Measurements from ENCODE around the gene CDK14.
A peak's percentile ranks its signal among the peaks of the same experiment; 100 is the strongest.

CDK14 gene

DNA sequence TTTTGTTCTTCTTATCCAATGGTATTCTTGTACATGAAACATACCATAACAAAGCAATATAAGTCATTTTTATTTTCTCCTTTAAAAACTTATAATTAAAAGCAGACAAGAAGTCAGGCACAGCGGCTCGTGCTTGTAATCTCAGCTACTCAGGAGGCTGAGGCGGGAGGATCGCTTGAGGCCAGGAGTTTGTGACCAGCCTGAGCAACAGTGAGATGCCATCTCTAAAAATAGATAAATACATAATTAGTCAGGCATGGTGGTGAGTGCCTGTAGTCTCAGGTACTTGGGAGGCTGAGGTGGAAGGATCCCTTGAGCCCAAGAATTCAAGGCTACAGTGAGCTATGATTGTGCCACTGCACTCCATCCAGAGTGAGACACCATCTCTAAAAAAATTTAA, 473.0 kb downstream of the CDK14 start:
- DNase-seq = no peak

- DNase-seq = no peak
Observed at GRCh38 chr7:91079487-91079886, 483.4 kb downstream of the CDK14 start.

DNA sequence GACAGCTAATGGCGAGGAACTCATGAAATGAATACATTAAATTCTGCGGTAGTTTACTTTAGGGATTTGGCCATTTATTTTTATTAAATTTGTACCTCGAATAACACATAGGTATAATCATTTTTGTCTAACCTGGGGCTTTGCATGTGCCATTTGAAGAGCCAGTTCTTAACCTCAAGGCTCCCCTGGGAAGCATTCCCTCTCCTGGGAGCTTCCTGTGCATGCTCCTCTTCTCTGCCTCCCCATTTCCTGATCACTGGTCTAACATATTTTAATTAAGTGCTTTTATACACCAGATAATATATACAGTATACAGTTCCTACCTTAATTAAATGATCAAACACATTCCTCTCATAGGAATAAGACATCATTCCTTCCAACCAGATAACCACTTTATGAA, 484.2 kb downstream of the CDK14 start:
- DNase-seq = no peak

DNA sequence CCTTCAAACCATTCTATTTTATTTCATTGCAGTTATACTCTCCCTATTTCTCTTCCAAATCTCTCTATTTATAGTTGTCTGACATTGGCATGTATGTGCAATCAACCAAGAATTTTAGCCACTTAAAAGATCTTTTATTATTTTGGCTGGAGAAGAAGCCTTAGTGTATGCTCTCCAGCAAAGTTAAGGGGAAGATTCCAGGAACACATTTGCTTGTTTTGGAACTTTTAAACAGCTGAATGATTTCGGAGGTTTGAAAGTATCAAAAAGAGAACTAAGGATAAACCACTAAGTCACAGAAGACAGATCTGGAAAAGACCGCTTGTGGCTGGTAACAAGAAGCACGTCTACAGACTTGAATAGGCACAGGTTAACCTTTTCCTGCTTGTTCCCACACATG, 485.9 kb downstream of the CDK14 start:
- no peak for DNase-seq

- DNase-seq = peak; percentile 8 to 35
Observed at GRCh38 chr7:91082852-91083495, 486.9 kb downstream of the CDK14 start.

DNA sequence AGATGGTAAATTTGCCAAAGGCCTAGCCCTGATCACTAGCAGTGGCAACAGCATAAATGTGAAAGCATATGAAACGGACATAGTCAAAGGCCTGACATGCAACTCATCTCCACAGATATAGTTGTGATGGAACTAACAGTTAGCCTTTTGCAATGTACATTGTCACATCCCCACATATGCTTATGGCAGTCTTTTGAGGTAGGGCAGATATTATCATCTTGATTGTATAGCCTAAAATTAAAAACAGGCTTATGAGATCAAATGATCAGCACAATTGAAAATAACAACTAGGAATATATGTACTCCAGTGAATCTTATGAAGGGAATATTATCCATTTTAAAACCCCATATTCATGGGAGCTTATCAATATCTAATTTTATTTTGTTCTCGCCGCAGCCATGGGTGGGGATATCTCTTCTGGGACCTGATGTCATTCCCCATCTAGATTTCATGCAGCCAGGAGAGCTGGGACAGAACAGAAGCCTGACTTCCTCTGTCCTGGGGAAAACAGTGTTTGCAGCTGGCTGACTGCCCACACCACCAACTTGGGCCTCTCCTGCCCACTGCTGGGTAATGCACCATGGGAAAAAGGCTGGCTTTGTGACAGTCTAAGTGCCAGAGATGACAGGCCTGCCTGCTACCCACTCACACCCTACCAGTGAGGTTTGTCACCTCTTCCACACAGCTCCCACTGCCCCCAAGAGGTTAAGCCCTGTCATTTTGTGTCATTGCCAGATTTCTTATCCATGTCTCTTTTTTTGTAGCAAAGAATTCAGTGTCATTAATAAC, 487.9 kb downstream of the CDK14 start:
- peak; percentile 10 to 50 for DNase-seq

GRCh38 chr7:91085175-91085574, 489.1 kb downstream of the CDK14 start:
- DNase-seq = no peak

DNA sequence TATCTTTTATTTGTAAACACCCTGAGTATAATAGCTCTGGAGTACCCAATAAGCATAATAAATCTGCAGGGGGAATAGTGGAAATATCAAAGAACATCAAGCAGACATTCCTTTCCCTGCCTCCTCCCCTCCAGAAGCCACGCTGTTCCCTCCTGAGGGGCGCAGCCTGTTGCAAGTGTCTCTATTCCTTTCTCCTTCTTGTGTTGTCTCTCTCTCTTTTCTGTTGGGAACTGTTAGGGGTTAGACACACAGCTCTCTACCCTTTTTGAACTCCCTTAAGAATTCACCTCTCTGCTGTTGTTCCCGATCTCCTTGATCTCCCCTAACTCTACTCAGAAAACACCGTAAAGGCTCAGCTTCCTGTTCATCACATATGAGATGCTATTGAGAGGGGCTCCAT, 490.1 kb downstream of the CDK14 start:
- DNase-seq = no peak

DNA sequence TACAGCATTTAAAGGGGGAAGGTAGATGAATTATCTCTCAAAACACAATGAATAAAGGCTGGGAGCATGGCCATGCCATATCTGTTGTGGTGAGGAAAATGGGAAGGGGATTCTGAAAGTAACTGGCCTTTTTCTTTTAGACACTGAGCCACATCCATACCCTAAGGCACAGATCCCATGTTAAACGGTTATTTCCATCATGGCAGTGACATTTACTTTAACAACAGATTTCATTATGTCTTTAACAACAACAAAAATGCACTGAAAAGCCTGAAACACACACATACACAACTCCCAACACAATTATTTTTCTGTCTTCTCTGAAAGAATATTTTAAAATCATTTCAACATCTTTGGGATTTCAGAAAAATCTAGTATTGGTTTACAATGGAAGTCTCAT, 492.0 kb downstream of the CDK14 start:
- no peak for DNase-seq

DNA sequence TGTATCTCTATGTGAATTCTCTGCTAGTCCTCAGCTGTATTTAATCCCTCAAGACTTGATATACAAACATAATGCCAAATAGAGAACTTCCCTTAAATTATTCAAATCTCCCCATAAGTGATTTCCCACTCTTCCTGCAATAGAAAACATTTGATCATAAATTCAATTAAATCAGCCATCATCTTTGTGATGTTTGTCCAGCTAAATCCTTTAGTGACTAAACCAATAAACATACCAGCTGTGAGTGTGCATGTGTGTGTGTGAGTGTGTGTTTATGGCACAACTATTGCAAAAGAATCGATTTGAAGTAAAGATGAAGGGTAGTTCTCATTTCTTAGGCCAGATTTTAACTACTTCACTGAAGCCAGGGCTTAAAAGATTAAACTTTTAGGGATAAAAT, 492.6 kb downstream of the CDK14 start:
- DNase-seq = no peak

DNA sequence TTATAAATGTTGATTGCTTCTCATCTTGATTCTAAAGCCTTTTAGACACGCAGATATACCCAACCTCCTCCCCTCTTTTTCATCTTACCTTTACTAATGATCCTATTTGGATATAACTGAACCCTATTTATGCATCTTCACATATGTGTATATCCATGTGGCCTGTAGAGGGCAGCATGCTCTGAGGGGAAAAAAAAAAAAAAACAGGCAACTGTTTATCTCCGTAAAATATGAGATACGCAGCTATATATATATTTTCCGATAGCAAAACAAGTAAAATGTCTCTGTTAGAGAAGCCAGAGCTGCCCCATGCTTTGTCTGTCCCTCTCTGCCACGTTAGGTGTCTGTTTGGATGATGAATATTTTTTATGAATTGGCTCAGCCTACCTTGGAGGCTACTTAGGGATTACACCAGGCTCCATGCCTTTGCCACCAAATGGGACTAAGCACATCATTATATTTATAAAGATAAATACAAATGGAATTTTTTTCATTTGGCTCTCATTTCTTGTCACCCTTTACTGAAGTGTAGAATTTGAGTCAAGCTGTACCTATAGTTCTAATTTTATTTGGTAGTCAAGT, 493.4 kb downstream of the CDK14 start:
- DNase-seq = peak; percentile 14 to 49

GRCh38 chr7:91090684-91091083, 494.6 kb downstream of the CDK14 start:
- DNase-seq = no peak

DNA sequence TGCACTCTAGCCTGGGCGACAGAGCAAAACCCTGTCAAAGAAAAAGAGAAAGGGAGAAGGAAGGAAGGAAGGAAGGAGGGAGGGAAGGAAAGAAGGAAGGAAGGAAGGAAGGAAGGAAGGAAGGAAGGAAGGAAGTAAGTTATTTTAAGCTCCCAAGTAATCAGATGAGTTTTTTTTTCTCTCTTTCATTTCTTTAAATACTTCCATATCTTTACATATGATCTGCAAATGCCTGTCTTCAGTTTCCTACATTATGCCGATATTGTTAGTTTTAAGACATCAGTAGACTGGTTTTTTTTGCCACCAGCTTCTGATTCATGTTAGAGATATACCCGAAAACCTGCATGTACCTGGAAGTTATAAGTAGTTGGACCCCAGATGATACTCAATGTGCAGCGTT, 495.5 kb downstream of the CDK14 start:
- no peak for DNase-seq

DNA sequence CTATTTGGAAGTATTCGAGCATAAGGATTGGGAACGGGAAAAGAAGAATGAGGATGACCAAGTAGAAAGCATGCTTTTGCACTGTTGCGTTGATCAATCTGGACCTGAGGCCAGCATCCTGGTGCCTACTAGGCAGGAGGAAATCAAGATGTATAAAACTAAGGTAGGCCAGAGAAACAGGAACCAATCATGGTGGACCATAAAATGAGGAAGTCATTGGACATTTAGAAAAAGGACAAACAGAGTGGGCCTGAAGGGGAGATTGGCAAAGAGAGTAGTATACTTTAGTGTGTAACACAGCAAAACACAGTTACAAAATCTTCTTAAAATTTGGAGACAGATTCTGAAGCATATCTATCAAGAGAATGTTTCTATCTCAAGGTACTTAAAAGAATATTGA, 497.1 kb downstream of the CDK14 start:
- DNase-seq = no peak

- DNase-seq = no peak
Observed at GRCh38 chr7:91098566-91098965, 502.4 kb downstream of the CDK14 start.

- no peak for DNase-seq
Observed at GRCh38 chr7:91103363-91103762, 507.2 kb downstream of the CDK14 start.

GRCh38 chr7:91107460-91107859, 511.3 kb downstream of the CDK14 start:
- no peak for DNase-seq

- no peak for DNase-seq
Observed at GRCh38 chr7:91109200-91109599, 513.1 kb downstream of the CDK14 start.

DNA sequence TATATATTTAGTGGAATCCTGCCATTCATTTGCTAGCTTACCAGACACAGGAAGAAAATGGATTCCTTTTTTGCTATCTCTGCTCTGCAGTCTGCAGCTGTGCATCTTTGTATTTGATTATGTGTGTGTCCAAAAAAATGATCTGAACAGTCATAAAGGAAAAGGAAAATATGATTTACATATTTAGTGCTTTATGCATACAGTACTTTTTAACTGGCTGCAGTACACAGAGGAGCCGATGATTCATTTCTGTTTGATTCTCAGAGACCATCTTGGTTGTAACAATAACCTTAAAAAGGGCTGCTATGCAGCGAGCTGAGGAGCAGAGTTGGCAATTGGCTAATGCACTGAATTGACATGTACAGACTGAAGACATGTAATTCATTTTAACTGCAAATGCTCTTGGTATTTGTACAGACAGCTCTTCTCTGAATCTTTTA, 516.8 kb downstream of the CDK14 start:
- DNase-seq = no peak

GRCh38 chr7:91114232-91114631, 518.1 kb downstream of the CDK14 start:
- no peak for DNase-seq

GRCh38 chr7:91126762-91127161, 530.6 kb downstream of the CDK14 start:
- no peak for DNase-seq

DNA sequence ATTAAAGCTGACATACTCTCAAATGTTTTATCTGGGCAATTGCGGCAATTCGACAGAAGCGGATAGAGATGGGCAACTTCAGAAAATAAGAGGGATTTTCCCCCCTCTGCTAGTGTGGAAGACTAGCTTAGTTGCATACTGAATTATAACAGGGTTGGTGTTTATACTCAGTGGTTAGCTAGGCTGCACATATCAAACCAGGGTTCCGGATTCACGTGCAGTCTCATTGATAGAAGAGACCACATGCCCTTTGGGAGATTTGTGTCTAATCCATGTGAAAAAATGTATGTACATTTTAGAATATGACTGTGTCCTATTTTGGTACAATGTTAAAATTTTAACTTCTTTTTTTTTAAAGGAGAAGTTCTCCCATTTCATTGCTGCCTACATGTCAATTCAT, 531.2 kb downstream of the CDK14 start:
- no peak for DNase-seq

DNA sequence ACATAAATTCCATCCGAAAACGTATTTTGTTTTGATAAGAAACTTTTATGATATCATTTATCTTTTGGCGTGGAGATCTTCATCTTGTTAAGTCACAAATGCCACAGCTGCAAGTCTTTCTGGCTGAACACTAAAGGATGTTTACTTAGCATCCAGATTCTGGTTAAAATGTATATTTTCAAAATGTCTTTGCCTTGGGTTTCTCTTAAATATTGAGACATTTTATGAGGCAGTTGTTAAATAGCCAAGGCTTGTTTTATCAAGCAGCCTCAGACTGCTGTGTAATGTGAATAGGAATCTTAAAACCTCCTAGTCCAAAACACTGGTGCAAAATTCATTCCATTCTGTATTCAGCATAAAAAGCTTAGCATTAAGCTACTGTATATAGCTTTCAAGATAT, 531.8 kb downstream of the CDK14 start:
- DNase-seq = no peak

GRCh38 chr7:91128683-91129348, 532.7 kb downstream of the CDK14 start:
- DNase-seq = no peak
